Measurements from ENCODE around the gene DENND4A.

DNA sequence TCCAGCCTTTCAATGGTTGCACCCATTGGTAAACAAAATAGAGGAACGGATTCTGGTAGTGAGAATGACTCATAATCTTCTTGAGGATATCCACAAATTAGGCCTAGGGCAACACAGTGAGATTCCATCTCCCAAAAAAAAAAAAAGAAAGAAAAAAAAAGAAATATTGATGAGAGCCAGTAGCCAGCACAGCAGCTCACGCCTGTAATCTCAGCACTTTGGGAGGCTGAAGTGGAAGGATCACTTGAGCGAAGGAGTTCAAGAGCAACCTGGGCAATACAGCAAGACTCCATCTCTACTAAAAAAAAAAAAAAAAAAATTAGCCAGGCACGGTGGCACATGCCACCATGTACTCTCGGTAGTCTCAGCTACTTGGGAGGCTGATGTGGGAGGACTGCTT lies 51.9 kb downstream of the DENND4A start:
- TF ChIP-seq POLR2A (IDR thresholded peaks at IDR 0.05) (no peak), EP300 (IDR thresholded peaks at IDR 0.05) (no peak)
